ENCODE measurements around the gene RPL3. TPM values are rescaled to one million over a fixed set of nuclear protein-coding genes. Genes with fewer than 3 reads are reported as not detected.

RPL3 gene
- total RNA-seq = 1,000 to 10,000 TPM; 3,952 to 3,974 TPM
- 5,757 TPM for polyA plus RNA-seq (2013, experiment 1 of 2)
- 5,773 TPM for polyA plus RNA-seq (2013, experiment 2 of 2)
- 1,540 to 4,108 (median 2,396) reads per million in 172 experiments for total RNA-seq

DNA sequence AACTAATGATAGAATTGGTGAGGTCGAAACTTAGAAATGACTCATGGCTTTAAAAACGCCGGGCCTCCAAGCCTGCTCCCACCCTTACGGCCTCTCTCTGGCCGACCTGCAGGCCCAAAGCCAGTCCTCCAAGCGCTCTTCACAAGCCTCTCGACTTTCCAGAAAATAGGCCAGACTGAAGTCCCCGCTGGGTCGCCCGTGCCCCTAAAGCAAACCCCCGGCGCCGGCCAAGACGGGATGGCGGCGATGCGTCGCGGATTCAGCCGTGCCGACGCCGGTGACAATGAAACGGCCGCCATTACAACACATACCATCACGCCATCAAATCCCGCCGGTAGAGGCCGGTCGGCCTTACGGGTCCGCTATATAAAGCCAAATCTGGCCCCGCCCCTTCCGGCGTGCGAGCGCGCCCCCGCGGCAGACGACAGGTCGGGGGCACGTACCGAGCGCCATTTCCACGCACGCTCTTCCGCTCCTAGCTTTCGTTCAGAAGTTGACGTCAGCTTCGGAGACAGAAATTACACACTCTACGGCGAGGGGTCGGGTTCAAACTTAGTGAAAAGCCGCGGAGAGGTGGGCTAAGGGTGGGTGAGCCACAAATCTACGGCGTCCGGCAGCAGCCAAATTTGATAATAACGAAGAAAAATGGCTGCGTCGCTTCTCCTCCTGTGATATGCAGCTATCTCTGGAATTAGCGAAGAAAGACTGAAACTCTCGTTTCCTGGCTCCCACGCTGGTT is at the start of gene RPL3:
Gene RPL3 (minus strand): TSS at position 340 of the 739 bp plus-strand sequence. CDS start 26 bp downstream, at position 314.
- peak within 1 kb of the TSS; percentile 90 for H3K4me3 ChIP-seq (ENCODE audit: low read length)
- intact Hi-C loops (cut with DNase I, micrococcal nuclease) = loop anchor here (1.0 to 10.0 kb wide), 10 partner anchors 68 to 1265 kb away; partner anchors contain the start of genes CBX7 (in 2 of the 2), PDGFB (in 2 of the 2), ATF4 (in 1 of the 2) and CBX6 (in 1 of the 2)
- no peak for TF ChIP-seq CTCF (IDR thresholded peaks at IDR 0.05)
- POLR2A ChIA-PET = interaction anchor here (0.6 to 5.9 kb wide), 59 partner anchors 9 to 1537 kb away, joined by 3 to 163 read pairs (median 5); partner anchors contain the start of genes ATF4, CBX6, CBX7 and GTPBP1
- peaks cover 57% of the 10 kb centered on the region for H3K36me3 Mint-ChIP-seq (ENCODE audit: low read depth)
- ATAC-seq (ENCODE audit: poor library complexity) (peak; percentile 76), DNase-seq (peak; percentile 96 to 99 (median 98))
- no peaks in the 10 kb centered on the region for H3K27me3 ChIP-seq (ENCODE audit: control insufficient read depth in 1 of 2, insufficient read depth in 2 of 2, low read length in 2 of 2)
- peak within 1 kb of the TSS; percentile 88 to 92 for H3K27ac ChIP-seq (ENCODE audit: low read depth in 1 of 2, low read length in 2 of 2)
- H3K4me1 Mint-ChIP-seq (ENCODE audit: low read depth) = peaks cover 41% of the 10 kb centered on the region
- H3K27me3 Mint-ChIP-seq = no peaks in the 10 kb centered on the region
- peaks cover 57% of the 10 kb centered on the region for H3K4me1 ChIP-seq (ENCODE audit: insufficient read depth, low read length)
- CTCF ChIA-PET = interaction anchor here (0.7 to 5.4 kb wide), 11 partner anchors 24 to 450 kb away, joined by 3 to 43 read pairs (median 3); partner anchors contain the start of genes ATF4, CBX7 and TAB1
- H3K4me3 Mint-ChIP-seq = peak within 1 kb of the TSS; percentile 99
- no peaks in the 10 kb centered on the region for H3K9me3 ChIP-seq (ENCODE audit: control insufficient read depth in 1 of 2, insufficient read depth in 1 of 2, low read length in 2 of 2)
- no peaks in the 10 kb centered on the region for H3K9me3 Mint-ChIP-seq
- H3K27ac Mint-ChIP-seq = peak within 1 kb of the TSS; percentile 96
- H3K36me3 ChIP-seq (ENCODE audit: insufficient read depth, low read length) = peaks cover 41% of the 10 kb centered on the region

DNA sequence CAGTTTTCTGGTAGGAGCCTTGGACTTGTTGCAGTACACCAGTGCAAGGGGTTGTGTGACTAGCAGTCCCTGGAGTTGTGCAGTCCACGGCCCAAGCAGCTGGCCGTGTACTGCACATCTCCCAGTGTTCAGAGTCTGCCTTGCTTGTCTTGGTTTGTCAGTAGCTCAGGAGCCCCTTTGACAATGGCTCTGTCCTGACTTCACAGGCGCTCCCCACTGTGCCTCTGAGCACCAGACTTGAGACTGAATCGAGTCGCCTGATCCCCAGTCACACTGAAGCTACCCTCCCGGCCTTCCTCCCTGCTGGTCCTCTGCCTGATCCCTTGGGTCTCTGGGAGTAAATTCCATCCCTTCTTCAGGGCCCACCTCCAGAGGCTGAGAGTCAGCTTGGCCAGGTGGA is 49.8 kb upstream of the RPL3 start:
- no peaks in the 10 kb centered on the region for H3K27me3 ChIP-seq (ENCODE audit: control insufficient read depth in 1 of 2, insufficient read depth in 2 of 2, low read length in 2 of 2)
- ATAC-seq (ENCODE audit: poor library complexity) (no peak), DNase-seq (no peak)
- no peak overlapping the region for H3K4me3 ChIP-seq (ENCODE audit: low read length)
- POLR2A ChIA-PET = no interaction called here
- H3K9me3 ChIP-seq (ENCODE audit: control insufficient read depth in 1 of 2, insufficient read depth in 1 of 2, low read length in 2 of 2) = peaks cover 0 to 12% of the 10 kb centered on the region in 2 experiments
- intact Hi-C loops (cut with DNase I, micrococcal nuclease) = no loop called here
- no peak overlapping the region for H3K27ac Mint-ChIP-seq
- H3K4me1 ChIP-seq (ENCODE audit: insufficient read depth, low read length) = no peaks in the 10 kb centered on the region
- no peaks in the 10 kb centered on the region for H3K27me3 Mint-ChIP-seq
- H3K4me1 Mint-ChIP-seq (ENCODE audit: low read depth) = peaks cover 6% of the 10 kb centered on the region
- H3K36me3 ChIP-seq (ENCODE audit: insufficient read depth, low read length) = no peaks in the 10 kb centered on the region
- no peaks in the 10 kb centered on the region for H3K36me3 Mint-ChIP-seq (ENCODE audit: low read depth)
- no peaks in the 10 kb centered on the region for H3K9me3 Mint-ChIP-seq
- CTCF ChIA-PET = no interaction called here
- no peak overlapping the region for H3K27ac ChIP-seq (ENCODE audit: low read depth in 1 of 2, low read length in 2 of 2)
- no peak for TF ChIP-seq CTCF (IDR thresholded peaks at IDR 0.05)
- H3K4me3 Mint-ChIP-seq = no peak overlapping the region

GRCh38 chr22:39368461-39368911 is 49.1 kb upstream of the RPL3 start:
- no peak for TF ChIP-seq CTCF (IDR thresholded peaks at IDR 0.05)
- H3K9me3 ChIP-seq (ENCODE audit: control insufficient read depth in 1 of 2, insufficient read depth in 1 of 2, low read length in 2 of 2) = peaks cover 0 to 12% of the 10 kb centered on the region in 2 experiments
- no peaks in the 10 kb centered on the region for H3K36me3 ChIP-seq (ENCODE audit: insufficient read depth, low read length)
- H3K27ac ChIP-seq (ENCODE audit: low read depth in 1 of 2, low read length in 2 of 2) = no peak overlapping the region
- Mint-ChIP-seq H3K27me3 (no peaks in the 10 kb centered on the region), H3K27ac (no peak overlapping the region), H3K36me3 (ENCODE audit: low read depth) (no peaks in the 10 kb centered on the region), H3K9me3 (no peaks in the 10 kb centered on the region), H3K4me1 (ENCODE audit: low read depth) (peaks cover 6% of the 10 kb centered on the region), H3K4me3 (no peak overlapping the region)
- no peaks in the 10 kb centered on the region for H3K4me1 ChIP-seq (ENCODE audit: insufficient read depth, low read length)
- intact Hi-C loops (cut with DNase I, micrococcal nuclease) = no loop called here
- no peak overlapping the region for H3K4me3 ChIP-seq (ENCODE audit: low read length)
- DNase-seq = no peak
- H3K27me3 ChIP-seq (ENCODE audit: control insufficient read depth in 1 of 2, insufficient read depth in 2 of 2, low read length in 2 of 2) = no peaks in the 10 kb centered on the region
- ATAC-seq (ENCODE audit: poor library complexity) = no peak
- ChIA-PET POLR2A (no interaction called here), CTCF (no interaction called here)

All from CD4-positive, alpha-beta T cell (primary cell).